SK-N-SH (cell line): ENCODE results near the gene TIAM1. TPM values are rescaled to one million over a fixed set of nuclear protein-coding genes. Genes with fewer than 3 reads are reported as not detected.

Source experiments
- CTCF ChIA-PET: fragments of 300-600, 350-600 bp; formaldehyde crosslinking; extraction: SDS; loops from one replicate; lab custom pipeline; 2021; lab: Yijun Ruan, JAX
- POLR2A ChIA-PET: fragments of 350-600 bp; sonication (Branson Sonifier 250); formaldehyde crosslinking; extraction: SDS; loops from one replicate; lab custom pipeline; 2020; ENCODE audit warnings: antibody characterized with exemption, inconsistent platforms; lab: Yijun Ruan, JAX
- DNase-seq: peaks from one replicate; pipeline ENCODE4 v3.0.0; 2012
- H2AFZ ChIP-seq: fragments of 200-600 bp; sonication (generic); 2 replicates; pipeline ENCODE4 v1.8.1; 2016; ENCODE audit warnings: antibody characterized with exemption, mild to moderate bottlenecking, low read depth
- H3F3A ChIP-seq: fragments of 200-600 bp; sonication (generic); replicated peaks from 2 replicates; pipeline ENCODE3; 2016; ENCODE audit warnings: antibody characterized with exemption, mild to moderate bottlenecking; ENCODE audit not compliant: insufficient read depth
- H3K27ac ChIP-seq, 2 experiments: fragments of 200-500 bp in 1 of 2; fragments of 200-600 bp in 1 of 2; sonication (Bioruptor generic) in 1 of 2; sonication (generic), shearing (Covaris generic) in 1 of 2; 2 replicates each; pipeline versions ENCODE4 v1.5.1 to v1.6.1; 2014 to 2016; ENCODE audit warnings: low read depth in 2 of 2, inconsistent platforms in 1 of 2, low read length in 1 of 2, mild to moderate bottlenecking in 1 of 2, mixed read lengths in 1 of 2
- H3K27me3 ChIP-seq: fragments of 200-600 bp; sonication (generic), shearing (Covaris generic); 2 replicates; pipeline ENCODE4 v1.6.1; 2016; ENCODE audit warnings: mixed run types; ENCODE audit not compliant: insufficient read depth
- H3K36me3 ChIP-seq, 2 experiments: fragments of 200-500 bp in 1 of 2; fragments of 200-600 bp in 1 of 2; sonication (Bioruptor generic) in 1 of 2; sonication (generic) in 1 of 2; replicated peaks in 1 of 2; 2 replicates each; pipeline versions ENCODE3 to v1.5.1; 2014 to 2016; ENCODE audit warnings: low read length in 1 of 2, mild to moderate bottlenecking in 1 of 2; ENCODE audit not compliant: insufficient read depth in 2 of 2, control insufficient read depth in 1 of 2
- H3K4me1 ChIP-seq, 2 experiments: fragments of 200-500 bp in 1 of 2; fragments of 200-600 bp in 1 of 2; sonication (Bioruptor generic) in 1 of 2; sonication (generic), shearing (Covaris generic) in 1 of 2; 2 replicates each; pipeline versions ENCODE4 v1.5.1 to v1.6.1; 2014 to 2016; ENCODE audit warnings: low read depth in 1 of 2, low read length in 1 of 2, mixed run types in 1 of 2; ENCODE audit not compliant: insufficient read depth in 2 of 2, control insufficient read depth in 1 of 2
- H3K4me2 ChIP-seq: fragments of 200-600 bp; sonication (generic), shearing (Covaris generic); 2 replicates; pipeline ENCODE4 v1.6.1; 2017; ENCODE audit warnings: mixed run types
- H3K4me3 ChIP-seq, 2 experiments: fragments of 200-500 bp in 1 of 2; fragments of 200-600 bp in 1 of 2; sonication (Bioruptor generic) in 1 of 2; sonication (generic), shearing (Covaris generic) in 1 of 2; 2 replicates each; pipeline versions ENCODE4 v1.5.1 to v1.8.1; 2014 to 2016; ENCODE audit warnings: low read depth in 2 of 2, inconsistent platforms in 1 of 2, low read length in 1 of 2, mild to moderate bottlenecking in 1 of 2, mixed read lengths in 1 of 2, moderate library complexity in 1 of 2
- H3K79me2 ChIP-seq: fragments of 200-600 bp; sonication (generic); 2 replicates; pipeline ENCODE4 v1.8.1; 2017; ENCODE audit warnings: mild to moderate bottlenecking; ENCODE audit not compliant: insufficient read depth
- H3K9ac ChIP-seq: fragments of 200-600 bp; sonication (generic); 2 replicates; pipeline ENCODE4 v1.6.1; 2017; ENCODE audit warnings: mixed run types
- H3K9me2 ChIP-seq: fragments of 200-600 bp; sonication (generic); 2 replicates; pipeline ENCODE4 v1.6.1; 2017; ENCODE audit warnings: mixed run types
- H3K9me3 ChIP-seq: fragments of 200-600 bp; sonication (generic); 2 replicates; pipeline ENCODE4 v1.6.1; 2017; ENCODE audit warnings: mixed run types, mild to moderate bottlenecking, moderate library complexity
- H4K20me1 ChIP-seq: fragments of 200-600 bp; sonication (generic); 2 replicates; pipeline ENCODE4 v1.6.1; 2017; ENCODE audit warnings: mild to moderate bottlenecking, mixed run types; ENCODE audit not compliant: insufficient read depth
- ELF1 ChIP-seq: IDR thresholded peaks from 2 replicates; pipeline ENCODE4 v1.4.0; 2012
- FOSL2 ChIP-seq: IDR thresholded peaks from 2 replicates; pipeline ENCODE4 v1.4.0; 2012; ENCODE audit warnings: low read depth, mild to moderate bottlenecking, moderate library complexity, borderline replicate concordance
- FOXM1 ChIP-seq: IDR thresholded peaks from 2 replicates; pipeline ENCODE4 v1.4.0; 2012; ENCODE audit warnings: low read depth, mild to moderate bottlenecking
- GATA2 ChIP-seq: sonication (generic); formaldehyde crosslinking; IDR thresholded peaks from 2 replicates; pipeline ENCODE4 v1.5.0; 2020; ENCODE audit warnings: mild to moderate bottlenecking, missing genetic modification reagents
- IRF3 ChIP-seq: fragments of 150-350 bp; IDR thresholded peaks from 2 replicates; pipeline ENCODE4 v1.6.1; 2016; ENCODE audit warnings: mild to moderate bottlenecking, low read depth, low read length
- MEF2A ChIP-seq: IDR thresholded peaks from 2 replicates; pipeline ENCODE4 v1.4.0; 2012; ENCODE audit warnings: low read depth, borderline replicate concordance
- NFIC ChIP-seq: IDR thresholded peaks from 2 replicates; pipeline ENCODE4 v1.4.0; 2012; ENCODE audit warnings: borderline replicate concordance
- NRF1 ChIP-seq: IDR thresholded peaks from 2 replicates; pipeline ENCODE4 v1.6.1; 2012; ENCODE audit warnings: low read depth, mild to moderate bottlenecking, low read length
- PBX3 ChIP-seq: IDR thresholded peaks from 2 replicates; pipeline ENCODE4; 2012
- RAD21 ChIP-seq: IDR thresholded peaks from 2 replicates; pipeline ENCODE4 v1.6.1; 2012; ENCODE audit warnings: mild to moderate bottlenecking, low read length
- RCOR1 ChIP-seq: fragments of 150-350 bp; IDR thresholded peaks from 2 replicates; pipeline ENCODE4 v1.6.1; 2017; ENCODE audit warnings: antibody characterized with exemption, low read length
- RFX5 ChIP-seq: IDR thresholded peaks from 2 replicates; pipeline ENCODE4 v1.6.1; 2012; ENCODE audit warnings: mild to moderate bottlenecking, improper control_type of control experiment, low read length
- RXRA ChIP-seq: IDR thresholded peaks from 2 replicates; pipeline ENCODE4 v1.4.0; 2012; ENCODE audit warnings: low read depth, mild to moderate bottlenecking, borderline replicate concordance
- SMC3 ChIP-seq: IDR thresholded peaks from 2 replicates; pipeline ENCODE4 v1.6.1; 2012; ENCODE audit warnings: low read depth, low read length, improper control_type of control experiment
- TCF12 ChIP-seq: IDR thresholded peaks from 2 replicates; pipeline ENCODE4 v1.4.0; 2012
- TEAD4 ChIP-seq: IDR thresholded peaks from 2 replicates; pipeline ENCODE4 v1.4.0; 2012; ENCODE audit warnings: mild to moderate bottlenecking, borderline replicate concordance; ENCODE audit not compliant: insufficient read depth
- USF1 ChIP-seq: IDR thresholded peaks from 2 replicates; pipeline ENCODE4 v1.4.0; 2012; ENCODE audit warnings: low read depth, borderline replicate concordance
- WGBS: methylation state at CpG from one replicate; pipeline ENCODE4 v1.1.6; 2017; ENCODE audit warnings: low lambda C conversion rate; 5-methylcytosine and 5-hydroxymethylcytosine counted together
- polyA plus RNA-seq, 3 experiments: library from polyadenylated mRNA; depleted of rRNA; stranded (reverse); fragments of >200 nt; gene quantifications; 2 replicates each; pipeline ENCODE4 v1.2.3, GENCODE V29; 2012

The TIAM1 gene
- polyA plus RNA-seq, 1 of the 3 experiments (the other 2 are of a cell fraction) = 1.7 TPM

GRCh38 chr21:31255036-31255435, 89.0 kb downstream of the TIAM1 start:
- Histone ChIP-seq H3F3A (no peaks in the 10 kb centered on the region), H2AFZ (no peak overlapping the region), H3K9me3 (no peaks in the 10 kb centered on the region), H3K4me3 (no peak overlapping the region), H3K4me1 (peaks cover 0 to 21% of the 10 kb centered on the region in 2 experiments; a peak in 1 of 4 replicates), H3K4me2 (no peak overlapping the region), H4K20me1 (no peaks in the 10 kb centered on the region), H3K36me3 (no peaks in the 10 kb centered on the region), H3K27ac (no peak overlapping the region), H3K9me2 (no peaks in the 10 kb centered on the region), H3K79me2 (no peaks in the 10 kb centered on the region), H3K27me3 (no peaks in the 10 kb centered on the region), H3K9ac (no peak overlapping the region)
- no peak for TF ChIP-seq NRF1
- no peak for TF ChIP-seq RAD21
- no peak for TF ChIP-seq RXRA
- TF ChIP-seq SMC3 = no peak
- TF ChIP-seq TCF12 = no peak
- TF ChIP-seq FOXM1 = no peak
- no peak for TF ChIP-seq PBX3
- TF ChIP-seq IRF3 = no peak
- no peak for TF ChIP-seq USF1
- TF ChIP-seq ELF1 = no peak
- TF ChIP-seq TEAD4 = no peak
- TF ChIP-seq GATA2 (CRISPR knock-in tag) = no peak
- no peak for TF ChIP-seq MEF2A
- TF ChIP-seq NFIC = no peak
- no peak for TF ChIP-seq FOSL2
- no peak for TF ChIP-seq RCOR1
- WGBS = 10% methylated on average over 2 of the region's 4 CpGs
- no peak for DNase-seq
- CTCF ChIA-PET = no interaction called here
- POLR2A ChIA-PET = no interaction called here

GRCh38 chr21:31254131-31254530, 89.9 kb downstream of the TIAM1 start:
- Histone ChIP-seq H3K79me2 (no peaks in the 10 kb centered on the region), H3K27me3 (no peaks in the 10 kb centered on the region), H3K9me2 (no peaks in the 10 kb centered on the region), H3K4me2 (no peak overlapping the region), H3F3A (no peaks in the 10 kb centered on the region), H4K20me1 (no peaks in the 10 kb centered on the region), H3K4me3 (no peak overlapping the region), H3K9me3 (no peaks in the 10 kb centered on the region), H3K36me3 (no peaks in the 10 kb centered on the region), H2AFZ (no peak overlapping the region), H3K27ac (no peak overlapping the region), H3K9ac (no peak overlapping the region), H3K4me1 (peaks cover 0 to 21% of the 10 kb centered on the region in 2 experiments; a peak in 1 of 4 replicates)
- 100% methylated on average over 2 of the region's 2 CpGs for WGBS
- DNase-seq = no peak
- CTCF ChIA-PET = no interaction called here
- TF ChIP-seq RXRA (no peak), MEF2A (no peak), RFX5 (no peak), USF1 (no peak), TCF12 (no peak), RCOR1 (no peak), GATA2 (CRISPR knock-in tag) (no peak), RAD21 (no peak)
- POLR2A ChIA-PET = no interaction called here
